LoVo (cell line): ENCODE results near the gene PHAF1.

ENCODE experiments used
- DNase-seq: peaks from one replicate; pipeline ENCODE4 v3.0.0-alpha.2; 2016; ENCODE audit warnings: low spot score

PHAF1 gene

DNA sequence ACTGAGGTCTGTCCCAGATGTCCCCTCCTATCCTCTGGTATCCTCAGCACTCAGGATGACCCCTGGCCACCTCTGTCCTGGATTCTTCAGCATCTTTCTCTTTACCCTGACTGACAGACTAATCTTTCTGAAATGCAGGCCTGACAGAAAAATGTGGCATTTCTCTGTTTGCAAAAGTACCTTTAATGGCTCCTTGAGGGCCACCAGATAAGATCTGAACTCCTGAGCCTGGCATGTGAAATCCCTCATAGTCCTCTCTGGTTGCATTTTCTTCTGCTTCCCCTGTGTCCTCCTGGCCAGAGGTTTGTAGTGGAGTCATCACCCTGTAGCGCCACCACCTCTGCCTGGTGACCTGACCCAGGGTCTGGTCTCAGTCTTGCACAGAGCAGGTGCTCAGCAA is 87.1 kb downstream of the PHAF1 start:
- DNase-seq, result no peak

DNA sequence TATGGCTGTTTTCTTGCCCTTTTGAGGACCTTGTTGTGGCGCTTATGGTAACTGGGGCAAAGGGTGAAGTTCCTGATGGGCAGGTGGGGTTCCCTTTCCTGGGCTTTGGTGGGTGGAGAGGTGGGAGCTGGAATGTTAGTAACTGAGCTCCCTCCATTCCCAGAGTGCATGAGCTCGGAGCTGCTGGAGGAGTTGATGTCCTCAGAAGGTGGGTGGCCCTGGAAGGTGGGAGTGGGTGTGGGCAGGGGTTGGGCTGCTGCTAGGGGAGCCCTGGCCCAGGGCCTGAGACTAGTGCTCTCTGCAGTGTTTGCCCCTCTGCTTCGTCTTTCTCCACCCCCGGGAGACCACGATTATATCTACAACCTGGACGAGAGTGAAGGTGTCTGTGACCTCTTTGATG is 88.0 kb downstream of the PHAF1 start:
- no peak for DNase-seq
